22Rv1 (cell line): Measurements from ENCODE around the gene PHGDH.

Source experiments
- CTCF ChIP-seq: fragments of 450-650 bp; IDR thresholded peaks from 2 replicates; pipeline ENCODE4 v1.5.1; 2017; ENCODE audit warnings: mild to moderate bottlenecking
- ZFX ChIP-seq: fragments of 450-650 bp; IDR thresholded peaks from 2 replicates; pipeline ENCODE4 v1.6.1; 2017; ENCODE audit warnings: antibody characterized with exemption, borderline replicate concordance

- TF ChIP-seq CTCF (no peak), ZFX (no peak)
These were observed 71.8 kb downstream of the PHGDH start for GRCh38 chr1:119783354-119784185.
